ENCODE results near the gene MYZAP.

GRCh38 chr15:57566834-57567233 is 24.9 kb upstream of the MYZAP start:
- TF ChIP-seq, protein P1, sequence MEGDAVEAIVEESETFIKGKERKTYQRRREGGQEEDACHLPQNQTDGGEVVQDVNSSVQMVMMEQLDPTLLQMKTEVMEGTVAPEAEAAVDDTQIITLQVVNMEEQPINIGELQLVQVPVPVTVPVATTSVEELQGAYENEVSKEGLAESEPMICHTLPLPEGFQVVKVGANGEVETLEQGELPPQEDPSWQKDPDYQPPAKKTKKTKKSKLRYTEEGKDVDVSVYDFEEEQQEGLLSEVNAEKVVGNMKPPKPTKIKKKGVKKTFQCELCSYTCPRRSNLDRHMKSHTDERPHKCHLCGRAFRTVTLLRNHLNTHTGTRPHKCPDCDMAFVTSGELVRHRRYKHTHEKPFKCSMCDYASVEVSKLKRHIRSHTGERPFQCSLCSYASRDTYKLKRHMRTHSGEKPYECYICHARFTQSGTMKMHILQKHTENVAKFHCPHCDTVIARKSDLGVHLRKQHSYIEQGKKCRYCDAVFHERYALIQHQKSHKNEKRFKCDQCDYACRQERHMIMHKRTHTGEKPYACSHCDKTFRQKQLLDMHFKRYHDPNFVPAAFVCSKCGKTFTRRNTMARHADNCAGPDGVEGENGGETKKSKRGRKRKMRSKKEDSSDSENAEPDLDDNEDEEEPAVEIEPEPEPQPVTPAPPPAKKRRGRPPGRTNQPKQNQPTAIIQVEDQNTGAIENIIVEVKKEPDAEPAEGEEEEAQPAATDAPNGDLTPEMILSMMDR (IDR thresholded peaks at IDR 0.05) = no peak
- no peak for TF ChIP-seq POLR2A (IDR thresholded peaks at IDR 0.05)

All from heart left ventricle (tissue), 13 donors.